ENCODE measurements around the gene PRELID1. TPM values are rescaled to one million over a fixed set of nuclear protein-coding genes. Genes with fewer than 3 reads are reported as not detected.
"Not testable (repeated sequence)": the region's sequence is repeated elsewhere in the genome, so short reads cannot be mapped to it uniquely, and the experiment has no call there.

The PRELID1 gene
- polyA plus RNA-seq, 1 experiment = 245 TPM

DNA sequence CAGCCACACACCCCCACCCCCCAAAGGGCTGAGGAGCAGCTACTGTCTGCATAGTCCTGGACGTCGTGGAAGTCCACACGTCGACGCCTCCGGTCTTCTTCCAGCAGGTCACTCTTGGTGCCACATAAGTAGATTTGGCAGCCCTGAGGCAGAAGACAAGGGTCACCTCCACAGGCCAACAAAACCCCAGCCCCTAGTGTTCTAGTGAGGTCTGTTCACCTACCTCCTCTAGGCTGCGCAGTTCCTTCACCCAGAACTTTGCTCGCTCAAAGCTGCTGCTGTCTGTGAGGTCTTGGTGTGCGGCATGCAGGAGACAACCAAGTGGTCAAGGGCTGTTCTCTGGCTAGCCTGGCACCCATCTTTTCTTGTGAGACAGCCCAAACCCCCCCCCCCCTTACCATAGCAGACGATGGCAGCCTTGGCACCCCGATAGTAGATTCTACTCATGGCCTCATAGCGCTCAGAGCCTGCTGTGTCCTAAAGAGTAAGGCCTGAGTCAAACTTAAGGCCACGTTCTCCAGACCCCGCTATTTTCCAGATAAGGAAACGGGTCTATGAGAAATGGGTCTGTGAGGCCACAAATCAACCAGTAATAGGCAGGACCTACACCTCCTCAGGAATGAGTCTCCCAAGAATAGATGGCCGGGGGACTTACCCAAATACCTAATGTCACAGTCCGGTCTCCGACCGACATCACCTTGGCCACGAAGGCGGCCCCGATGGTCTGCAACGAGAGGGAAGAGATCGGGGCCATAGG lies 1.1 kb upstream of the PRELID1 start:
- DNase-seq (ENCODE audit: low read depth) = no peak
- CTCF ChIA-PET = interaction anchor here (1.1 to 10.3 kb wide), 4 partner anchors 8 to 190 kb away, joined by 3 to 84 read pairs (median 5); no protein-coding TSS in a partner anchor
- Histone ChIP-seq H3K27me3 (ENCODE audit: control insufficient read depth, insufficient read depth, low read length) (no peaks in the 10 kb centered on the region), H3K4me3 (ENCODE audit: low read depth, low read length) (peak overlapping the region; percentile 71), H3K36me3 (ENCODE audit: control insufficient read depth, insufficient read depth, low read length) (peaks cover 16% of the 10 kb centered on the region)
- TF ChIP-seq, protein P1, sequence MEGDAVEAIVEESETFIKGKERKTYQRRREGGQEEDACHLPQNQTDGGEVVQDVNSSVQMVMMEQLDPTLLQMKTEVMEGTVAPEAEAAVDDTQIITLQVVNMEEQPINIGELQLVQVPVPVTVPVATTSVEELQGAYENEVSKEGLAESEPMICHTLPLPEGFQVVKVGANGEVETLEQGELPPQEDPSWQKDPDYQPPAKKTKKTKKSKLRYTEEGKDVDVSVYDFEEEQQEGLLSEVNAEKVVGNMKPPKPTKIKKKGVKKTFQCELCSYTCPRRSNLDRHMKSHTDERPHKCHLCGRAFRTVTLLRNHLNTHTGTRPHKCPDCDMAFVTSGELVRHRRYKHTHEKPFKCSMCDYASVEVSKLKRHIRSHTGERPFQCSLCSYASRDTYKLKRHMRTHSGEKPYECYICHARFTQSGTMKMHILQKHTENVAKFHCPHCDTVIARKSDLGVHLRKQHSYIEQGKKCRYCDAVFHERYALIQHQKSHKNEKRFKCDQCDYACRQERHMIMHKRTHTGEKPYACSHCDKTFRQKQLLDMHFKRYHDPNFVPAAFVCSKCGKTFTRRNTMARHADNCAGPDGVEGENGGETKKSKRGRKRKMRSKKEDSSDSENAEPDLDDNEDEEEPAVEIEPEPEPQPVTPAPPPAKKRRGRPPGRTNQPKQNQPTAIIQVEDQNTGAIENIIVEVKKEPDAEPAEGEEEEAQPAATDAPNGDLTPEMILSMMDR (IDR thresholded peaks at IDR 0.05; ENCODE audit: insufficient read depth, low read depth, low read length) = peak; percentile 30; the same call in 1 of the 2 replicates
- POLR2A ChIA-PET = no interaction called here

DNA sequence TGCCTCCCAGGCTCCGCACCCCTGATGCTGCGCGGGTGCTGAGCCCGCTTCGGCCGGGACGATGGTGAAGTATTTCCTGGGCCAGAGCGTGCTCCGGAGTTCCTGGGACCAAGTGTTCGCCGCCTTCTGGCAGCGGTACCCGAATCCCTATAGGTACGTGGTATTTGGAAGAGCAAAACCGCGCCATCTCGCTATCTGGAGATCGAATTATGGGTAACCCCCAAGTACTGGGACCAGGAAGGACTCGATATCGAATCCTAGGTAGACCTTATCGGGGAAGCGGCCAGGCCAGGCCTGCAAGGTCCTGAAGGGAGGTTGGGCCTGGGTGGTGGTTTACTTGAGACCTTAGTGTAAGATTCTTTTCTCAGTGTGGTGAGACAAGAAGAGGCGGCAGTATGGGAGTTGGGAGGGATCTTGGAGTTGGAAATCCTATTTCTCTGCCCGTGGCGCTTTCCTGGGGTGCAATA lies 359 bp downstream of the PRELID1 start:
- TF ChIP-seq, protein P1 (IDR thresholded peaks at IDR 0.05; ENCODE audit: insufficient read depth, low read depth, low read length) = no peak
- no peak for DNase-seq (ENCODE audit: low read depth)
- ChIA-PET CTCF (interaction anchor here (10.3 kb wide), 1 partner anchor 191 kb away, joined by 84 read pairs; no protein-coding TSS in a partner anchor), POLR2A (no interaction called here)
- Histone ChIP-seq H3K36me3 (ENCODE audit: control insufficient read depth, insufficient read depth, low read length) (peaks cover 16% of the 10 kb centered on the region), H3K27me3 (ENCODE audit: control insufficient read depth, insufficient read depth, low read length) (no peaks in the 10 kb centered on the region), H3K4me3 (ENCODE audit: low read depth, low read length) (peak overlapping the region; percentile 71)

DNA sequence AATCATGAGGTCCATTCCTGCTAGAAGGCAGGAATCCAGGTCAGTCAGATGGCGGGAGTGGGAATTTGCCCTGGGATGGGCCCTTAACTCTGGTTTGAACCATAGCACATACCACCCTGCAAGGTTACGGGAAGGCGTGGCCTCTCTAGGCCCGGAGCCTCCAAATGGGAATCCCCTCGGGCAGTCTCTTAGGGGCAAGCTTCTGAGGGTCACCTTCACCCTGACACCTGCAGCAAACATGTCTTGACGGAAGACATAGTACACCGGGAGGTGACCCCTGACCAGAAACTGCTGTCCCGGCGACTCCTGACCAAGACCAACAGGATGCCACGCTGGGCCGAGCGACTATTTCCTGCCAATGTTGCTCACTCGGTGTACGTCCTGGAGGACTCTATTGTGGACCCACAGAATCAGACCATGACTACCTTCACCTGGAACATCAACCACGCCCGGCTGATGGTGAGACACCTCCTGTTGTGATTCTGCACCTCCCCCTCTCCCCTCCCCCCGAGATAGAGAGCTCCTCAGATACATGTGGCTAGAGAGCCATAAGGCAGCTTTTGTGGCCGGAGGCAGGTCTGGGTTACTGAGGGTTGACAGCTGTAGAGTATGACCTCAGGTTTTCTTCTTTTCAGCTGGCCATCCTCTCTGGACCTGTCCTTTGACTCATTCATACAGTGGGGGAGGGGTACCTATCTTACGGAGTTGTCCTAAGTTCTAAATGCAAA lies 957 bp downstream of the PRELID1 start:
- no peaks in the 10 kb centered on the region for H3K27me3 ChIP-seq (ENCODE audit: control insufficient read depth, insufficient read depth, low read length)
- peak overlapping the region; percentile 71 for H3K4me3 ChIP-seq (ENCODE audit: low read depth, low read length)
- ChIA-PET POLR2A (no interaction called here), CTCF (interaction anchor here (0.9 to 10.3 kb wide), 3 partner anchors 14 to 212 kb away, joined by 3 to 84 read pairs (median 6); no protein-coding TSS in a partner anchor)
- H3K36me3 ChIP-seq (ENCODE audit: control insufficient read depth, insufficient read depth, low read length) = peaks cover 18% of the 10 kb centered on the region
- TF ChIP-seq, protein P1 (IDR thresholded peaks at IDR 0.05; ENCODE audit: insufficient read depth, low read depth, low read length) = no peak
- no peak for DNase-seq (ENCODE audit: low read depth)

DNA sequence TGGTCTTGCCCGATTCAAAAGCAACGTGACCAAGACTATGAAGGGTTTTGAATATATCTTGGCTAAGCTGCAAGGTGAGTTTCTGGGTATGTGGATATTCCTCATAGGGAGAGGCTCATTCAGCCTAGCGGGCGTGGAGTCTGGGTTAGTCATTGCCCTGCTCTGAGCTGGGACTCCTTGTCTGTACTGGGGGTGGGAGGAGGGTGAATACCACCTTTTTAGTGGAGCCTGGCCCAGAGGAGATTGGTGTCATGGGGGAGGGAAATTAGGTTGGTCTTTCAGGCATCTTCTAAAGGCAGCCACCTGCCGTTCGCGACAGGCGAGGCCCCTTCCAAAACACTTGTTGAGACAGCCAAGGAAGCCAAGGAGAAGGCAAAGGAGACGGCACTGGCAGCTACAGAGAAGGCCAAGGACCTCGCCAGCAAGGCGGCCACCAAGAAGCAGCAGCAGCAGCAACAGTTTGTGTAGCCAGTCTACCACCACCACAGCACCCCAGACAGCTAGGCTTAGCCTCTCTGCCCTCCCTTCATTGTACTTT lies 2.6 kb downstream of the PRELID1 start:
- H3K27me3 ChIP-seq (ENCODE audit: control insufficient read depth, insufficient read depth, low read length); H3K4me3 ChIP-seq (ENCODE audit: low read depth, low read length); DNase-seq (ENCODE audit: low read depth); POLR2A ChIA-PET: not testable (repeated sequence)
- CTCF ChIA-PET = interaction anchor here (1.7 to 10.3 kb wide), 2 partner anchors 12 to 193 kb away, joined by 6 to 84 read pairs; no protein-coding TSS in a partner anchor
- peaks cover 18% of the 10 kb centered on the region for H3K36me3 ChIP-seq (ENCODE audit: control insufficient read depth, insufficient read depth, low read length)

DNA sequence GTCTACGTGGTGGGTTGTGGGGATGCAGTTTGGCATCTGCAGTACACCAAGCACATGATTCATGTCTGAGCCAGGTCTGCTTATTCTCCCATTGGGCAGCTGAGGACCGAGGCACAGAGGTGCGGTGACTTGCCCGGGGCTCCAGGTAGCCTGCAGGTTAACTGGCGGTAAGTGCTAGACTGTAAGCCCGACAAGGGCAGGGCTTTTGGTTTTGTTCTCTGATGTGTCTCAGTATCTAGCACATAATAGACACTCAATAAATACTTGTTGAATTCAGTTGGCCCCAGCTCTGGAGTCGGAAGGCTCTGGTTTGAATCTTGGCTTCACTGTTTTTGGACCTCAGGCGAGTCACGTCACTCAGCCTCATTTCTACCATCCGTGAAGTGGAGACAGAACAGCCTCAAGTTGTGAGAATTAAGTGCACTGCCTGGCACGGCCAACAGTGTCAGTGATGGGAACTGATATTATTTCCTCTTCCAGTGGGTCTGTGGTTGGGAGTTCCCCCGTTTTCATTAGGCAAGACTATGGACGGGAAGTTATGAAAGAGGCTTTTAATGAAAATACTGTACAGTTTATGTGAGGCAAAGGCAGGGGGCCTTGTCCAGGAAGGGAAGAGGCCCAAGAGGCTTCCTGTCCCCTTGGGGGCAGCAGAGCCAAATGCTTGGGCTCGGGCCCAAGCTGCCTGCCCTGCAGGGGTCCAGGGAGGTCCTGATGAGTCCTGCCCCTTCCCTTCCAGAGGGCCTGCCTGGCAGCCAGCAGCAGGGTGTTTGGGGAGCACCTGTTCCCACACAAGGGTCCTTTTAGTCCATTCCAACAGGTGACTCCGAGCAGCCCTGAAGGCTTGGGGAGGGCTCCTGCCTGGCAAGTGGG lies 3.3 kb downstream of the PRELID1 start:
- POLR2A ChIA-PET = no interaction called here
- no peak for DNase-seq (ENCODE audit: low read depth)
- TF ChIP-seq, protein P1 (IDR thresholded peaks at IDR 0.05; ENCODE audit: insufficient read depth, low read depth, low read length) = no peak

More for the DNA sequence above, 3.3 kb downstream of the PRELID1 start:
- Histone ChIP-seq H3K36me3 (ENCODE audit: control insufficient read depth, insufficient read depth, low read length) (peaks cover 12% of the 10 kb centered on the region), H3K4me3 (ENCODE audit: low read depth, low read length) (no peak overlapping the region), H3K27me3 (ENCODE audit: control insufficient read depth, insufficient read depth, low read length) (no peaks in the 10 kb centered on the region)
- CTCF ChIA-PET = interaction anchor here (6.8 to 10.3 kb wide), 2 partner anchors 147 to 194 kb away, joined by 38 to 84 read pairs; no protein-coding TSS in a partner anchor
